NCI-H2029 (cell line): ENCODE results near the gene OTOP2.
A peak's percentile ranks its signal among the peaks of the same experiment; 100 is the strongest.
"Not testable (repeated sequence)": the region's sequence is repeated elsewhere in the genome, so short reads cannot be mapped to it uniquely, and the experiment has no call there.

ENCODE experiments used
- DNase-seq: peaks from one replicate; lab custom pipeline; 2025; lab: John Stamatoyannopoulos, UW

OTOP2 gene

GRCh38 chr17:74972107-74972972, 48.3 kb downstream of the OTOP2 start, which contains the start of gene HID1:
TSS of gene HID1 (minus strand) at chr17:74972759. CDS start at chr17:74972656, 103 bp downstream.
- peak; percentile 50 for DNase-seq

DNA sequence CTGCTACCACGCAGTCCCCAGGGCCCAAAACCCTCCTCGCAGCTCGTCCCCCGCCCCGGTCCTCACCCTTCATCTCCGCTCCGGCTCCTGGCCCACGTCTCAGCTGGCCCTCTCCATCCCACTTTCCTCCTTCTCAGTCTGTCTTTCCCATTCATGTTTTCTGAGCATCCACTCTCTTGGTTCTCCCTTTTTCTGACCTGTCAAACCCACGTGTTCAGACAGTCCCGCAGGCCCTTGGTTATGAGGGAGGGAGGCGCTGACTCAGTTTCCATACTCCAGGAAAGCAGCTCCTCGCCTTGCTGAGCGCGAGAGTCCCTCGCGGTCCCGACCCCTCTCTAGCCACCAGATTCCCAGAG, 48.9 kb downstream of the OTOP2 start:
- DNase-seq, result no peak

- no peak for DNase-seq
These were observed 51.9 kb downstream of the OTOP2 start for GRCh38 chr17:74975943-74976342.

- DNase-seq, result no peak
These were observed 53.7 kb downstream of the OTOP2 start for GRCh38 chr17:74977802-74978201.

DNA sequence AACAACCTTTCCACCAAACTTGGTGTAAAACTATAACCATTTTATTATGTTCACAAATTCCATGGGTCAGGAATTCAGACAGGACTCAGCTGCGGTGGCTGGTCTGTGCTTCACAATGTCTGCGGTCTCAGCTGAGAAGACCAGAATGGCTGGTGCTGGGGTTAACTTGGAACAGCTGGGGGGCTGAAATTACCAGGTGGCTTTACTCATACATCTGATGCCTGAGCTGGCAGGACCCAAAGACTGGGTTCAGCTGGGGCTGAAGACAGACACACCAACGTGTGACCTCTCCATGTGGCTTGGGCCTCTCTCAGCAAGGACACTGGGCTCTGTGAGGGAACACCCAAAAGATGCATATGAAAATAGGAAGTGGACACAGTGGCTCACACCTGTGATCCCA, 54.2 kb downstream of the OTOP2 start:
- DNase-seq, result no peak

DNA sequence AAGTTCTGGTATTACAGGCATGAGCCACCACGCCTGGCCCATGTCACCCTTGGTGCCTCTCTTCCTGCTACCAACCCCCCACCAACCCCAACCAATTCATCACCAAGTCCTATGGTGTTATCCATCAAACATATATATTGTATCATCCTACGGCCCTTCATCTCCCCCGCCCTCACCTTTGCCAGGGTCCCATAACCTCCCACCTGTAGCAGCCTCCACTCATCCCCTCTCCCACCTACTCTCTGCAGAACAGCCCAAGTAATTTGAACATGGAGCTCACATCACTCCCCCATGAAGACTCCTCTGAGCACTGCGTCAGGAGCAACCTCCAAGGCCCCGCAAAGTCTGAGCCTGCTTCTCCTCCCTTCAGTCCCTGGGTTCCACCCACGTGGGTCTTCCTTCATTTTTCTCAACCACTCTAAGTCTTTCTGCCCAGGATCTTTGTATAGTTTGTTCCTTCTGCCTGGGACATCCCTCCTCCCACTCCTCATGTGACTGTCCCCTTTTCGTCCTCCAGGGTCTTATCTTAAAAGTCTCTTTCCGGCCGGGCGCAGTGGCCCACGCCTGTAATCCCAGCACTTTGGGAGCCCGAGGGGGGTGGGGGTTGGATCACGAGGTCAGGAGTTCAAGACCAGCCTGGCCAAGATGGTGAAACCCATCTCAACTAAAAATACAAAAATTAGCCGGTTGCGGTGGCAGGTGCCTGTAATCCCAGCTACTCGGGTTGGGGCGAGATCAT, 55.5 kb downstream of the OTOP2 start:
- DNase-seq, result no peak

GRCh38 chr17:74981318-74981978, 57.4 kb downstream of the OTOP2 start:
- no peak for DNase-seq

- DNase-seq, result peak; percentile 52
These were observed 58.0 kb downstream of the OTOP2 start for GRCh38 chr17:74981979-74982662.

- DNase-seq, result not testable (repeated sequence)
These were observed 58.7 kb downstream of the OTOP2 start for GRCh38 chr17:74982663-74983313.
